Endothelial cell (in vitro differentiated cells): ENCODE data around the gene THSD7A. TPM values are rescaled to one million over a fixed set of nuclear protein-coding genes. Genes with fewer than 3 reads are reported as not detected.

ENCODE experiments used
- DNase-seq: peaks from one replicate; pipeline ENCODE4 v3.0.0; 2021; ENCODE audit warnings: low spot score
- H3K27ac Mint-ChIP-seq: one replicate; pipeline ENCODE4 v1.8.0; 2021; ENCODE audit warnings: mixed read lengths, inconsistent platforms; ENCODE audit not compliant: unreplicated experiment
- H3K27me3 Mint-ChIP-seq: one replicate; pipeline ENCODE4 v1.8.0; 2021; ENCODE audit warnings: mild to moderate bottlenecking, moderate library complexity, mixed read lengths, inconsistent platforms; ENCODE audit not compliant: unreplicated experiment
- H3K36me3 Mint-ChIP-seq: one replicate; pipeline ENCODE4 v1.8.0; 2021; ENCODE audit warnings: mild to moderate bottlenecking, low read depth, mixed read lengths, inconsistent platforms; ENCODE audit not compliant: unreplicated experiment
- H3K4me1 Mint-ChIP-seq: one replicate; pipeline ENCODE4 v1.8.0; 2021; ENCODE audit warnings: mild to moderate bottlenecking, mixed read lengths, inconsistent platforms; ENCODE audit not compliant: unreplicated experiment
- H3K4me3 Mint-ChIP-seq: one replicate; pipeline ENCODE4 v1.8.0; 2021; ENCODE audit warnings: mild to moderate bottlenecking, mixed read lengths, inconsistent platforms; ENCODE audit not compliant: unreplicated experiment
- H3K9me3 Mint-ChIP-seq: one replicate; pipeline ENCODE4 v1.8.0; 2021; ENCODE audit warnings: mixed read lengths, inconsistent platforms; ENCODE audit not compliant: unreplicated experiment
- total RNA-seq: library from RNA; stranded (reverse); fragmentation: NEBNext Ultra II Directional; extraction: Animal tissue kit (Norgen Biotek cat#: 25700); gene quantifications from one replicate; pipeline ENCODE4 v1.2.1, GENCODE V29; 2021; ENCODE audit not compliant: unreplicated experiment
- TF ChIP-seq, protein P1 (sequence below): fragments of 200-600 bp; sonication (generic); IDR thresholded peaks from one replicate; pipeline ENCODE4 v1.5.0; 2021; ENCODE audit warnings: antibody characterized with exemption; ENCODE audit not compliant: unreplicated experiment

Gene THSD7A
- total RNA-seq, 1 donor from 2014 or later = 28.7 TPM

DNA sequence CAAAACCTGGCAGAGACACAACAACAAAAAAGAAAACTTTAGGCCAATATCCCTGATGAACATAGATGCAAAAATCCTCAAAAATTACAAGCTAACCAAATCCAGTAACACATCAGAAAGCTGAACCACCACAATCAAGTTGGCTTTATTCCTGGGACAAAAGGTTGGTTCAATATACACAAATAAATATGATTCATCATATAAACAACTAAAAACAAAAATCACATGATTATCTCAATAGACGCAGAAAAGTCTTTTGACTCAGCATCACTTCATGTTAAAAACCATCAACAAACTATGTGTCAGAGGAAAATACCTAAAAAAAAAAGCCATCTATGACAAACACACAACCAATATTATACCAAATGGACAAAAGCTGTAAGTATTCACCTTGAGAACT is 283.5 kb downstream of the THSD7A start:
- Mint-ChIP-seq H3K4me1 (no peaks in the 10 kb centered on the region), H3K4me3 (no peak overlapping the region), H3K36me3 (peaks cover 4% of the 10 kb centered on the region), H3K9me3 (no peaks in the 10 kb centered on the region), H3K27ac (no peak overlapping the region), H3K27me3 (peaks cover 2% of the 10 kb centered on the region)
- TF ChIP-seq, protein P1, sequence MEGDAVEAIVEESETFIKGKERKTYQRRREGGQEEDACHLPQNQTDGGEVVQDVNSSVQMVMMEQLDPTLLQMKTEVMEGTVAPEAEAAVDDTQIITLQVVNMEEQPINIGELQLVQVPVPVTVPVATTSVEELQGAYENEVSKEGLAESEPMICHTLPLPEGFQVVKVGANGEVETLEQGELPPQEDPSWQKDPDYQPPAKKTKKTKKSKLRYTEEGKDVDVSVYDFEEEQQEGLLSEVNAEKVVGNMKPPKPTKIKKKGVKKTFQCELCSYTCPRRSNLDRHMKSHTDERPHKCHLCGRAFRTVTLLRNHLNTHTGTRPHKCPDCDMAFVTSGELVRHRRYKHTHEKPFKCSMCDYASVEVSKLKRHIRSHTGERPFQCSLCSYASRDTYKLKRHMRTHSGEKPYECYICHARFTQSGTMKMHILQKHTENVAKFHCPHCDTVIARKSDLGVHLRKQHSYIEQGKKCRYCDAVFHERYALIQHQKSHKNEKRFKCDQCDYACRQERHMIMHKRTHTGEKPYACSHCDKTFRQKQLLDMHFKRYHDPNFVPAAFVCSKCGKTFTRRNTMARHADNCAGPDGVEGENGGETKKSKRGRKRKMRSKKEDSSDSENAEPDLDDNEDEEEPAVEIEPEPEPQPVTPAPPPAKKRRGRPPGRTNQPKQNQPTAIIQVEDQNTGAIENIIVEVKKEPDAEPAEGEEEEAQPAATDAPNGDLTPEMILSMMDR = no peak
- DNase-seq = no peak

DNA sequence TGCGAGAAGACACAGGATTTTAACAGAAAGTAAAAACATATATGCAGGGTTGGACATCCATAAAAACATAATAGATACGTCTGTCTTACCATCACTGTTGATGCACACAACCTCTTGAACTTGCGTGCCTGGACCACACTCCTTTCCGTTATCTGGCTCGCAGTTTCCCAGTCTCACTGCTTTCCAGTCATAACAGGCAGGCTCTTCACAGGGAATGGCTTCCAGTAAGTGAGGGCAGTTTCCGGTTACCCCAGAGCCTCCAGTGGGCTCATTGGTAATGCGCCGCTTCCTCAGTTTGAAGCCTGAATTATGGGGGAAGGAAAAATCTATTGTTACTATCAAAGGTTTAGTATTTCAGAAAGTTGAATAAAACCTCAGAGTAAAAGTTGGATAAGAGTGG is 290.7 kb downstream of the THSD7A start:
- DNase-seq = no peak
- Mint-ChIP-seq H3K9me3 (no peaks in the 10 kb centered on the region), H3K27me3 (peaks cover 2% of the 10 kb centered on the region), H3K4me3 (no peak overlapping the region), H3K27ac (no peak overlapping the region), H3K36me3 (peaks cover 15% of the 10 kb centered on the region), H3K4me1 (no peaks in the 10 kb centered on the region)
- TF ChIP-seq, protein P1 = no peak

DNA sequence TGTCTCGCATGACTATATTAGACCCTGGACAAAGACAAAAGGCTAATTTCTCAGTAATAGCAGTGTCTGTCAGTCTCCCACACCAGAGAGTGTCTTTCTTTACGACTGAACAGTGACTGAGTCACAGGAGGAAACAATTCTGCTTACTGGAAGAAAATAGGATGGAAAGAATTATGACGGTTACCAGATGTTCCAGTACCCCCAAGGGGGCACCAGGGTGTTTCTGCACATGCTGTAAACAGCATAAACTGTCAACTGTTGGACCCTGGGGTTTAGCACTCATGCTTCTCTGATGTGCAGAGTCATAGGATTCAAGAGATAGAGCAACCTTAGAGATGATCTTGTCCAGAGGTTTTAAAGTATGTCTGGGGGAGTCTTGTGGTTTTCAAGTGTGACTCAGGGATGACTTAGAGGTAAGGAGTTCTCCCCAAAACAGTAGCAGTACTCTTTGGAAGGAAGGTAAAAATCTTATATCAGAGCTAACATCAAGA is 291.7 kb downstream of the THSD7A start:
- no peak overlapping the region for H3K4me3 Mint-ChIP-seq
- H3K27ac Mint-ChIP-seq = no peak overlapping the region
- TF ChIP-seq, protein P1 = no peak
- H3K4me1 Mint-ChIP-seq = no peaks in the 10 kb centered on the region
- H3K36me3 Mint-ChIP-seq = peaks cover 15% of the 10 kb centered on the region
- H3K27me3 Mint-ChIP-seq = no peaks in the 10 kb centered on the region
- no peak for DNase-seq
- no peaks in the 10 kb centered on the region for H3K9me3 Mint-ChIP-seq

DNA sequence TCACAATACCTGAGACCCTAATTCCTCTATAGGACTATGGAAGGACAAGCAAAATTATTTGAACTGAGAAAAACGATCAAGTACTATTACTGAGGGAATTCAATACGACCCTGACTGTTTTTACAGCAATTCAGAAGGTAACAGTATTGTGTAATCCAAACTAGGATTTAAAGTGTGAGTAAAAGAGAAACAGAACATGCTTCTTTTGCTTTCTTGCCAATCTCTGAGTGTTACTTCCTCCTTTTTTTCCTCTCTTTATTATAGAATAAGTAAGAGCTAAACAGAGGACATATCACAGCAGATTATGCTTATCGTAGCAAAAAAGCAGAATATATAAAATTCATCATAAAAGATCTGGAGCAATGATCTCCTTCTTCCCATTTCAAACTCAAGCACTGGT is 292.1 kb downstream of the THSD7A start:
- Mint-ChIP-seq H3K27me3 (no peaks in the 10 kb centered on the region), H3K4me1 (no peaks in the 10 kb centered on the region), H3K36me3 (peaks cover 15% of the 10 kb centered on the region), H3K27ac (no peak overlapping the region), H3K4me3 (no peak overlapping the region), H3K9me3 (no peaks in the 10 kb centered on the region)
- TF ChIP-seq, protein P1 = no peak
- no peak for DNase-seq

DNA sequence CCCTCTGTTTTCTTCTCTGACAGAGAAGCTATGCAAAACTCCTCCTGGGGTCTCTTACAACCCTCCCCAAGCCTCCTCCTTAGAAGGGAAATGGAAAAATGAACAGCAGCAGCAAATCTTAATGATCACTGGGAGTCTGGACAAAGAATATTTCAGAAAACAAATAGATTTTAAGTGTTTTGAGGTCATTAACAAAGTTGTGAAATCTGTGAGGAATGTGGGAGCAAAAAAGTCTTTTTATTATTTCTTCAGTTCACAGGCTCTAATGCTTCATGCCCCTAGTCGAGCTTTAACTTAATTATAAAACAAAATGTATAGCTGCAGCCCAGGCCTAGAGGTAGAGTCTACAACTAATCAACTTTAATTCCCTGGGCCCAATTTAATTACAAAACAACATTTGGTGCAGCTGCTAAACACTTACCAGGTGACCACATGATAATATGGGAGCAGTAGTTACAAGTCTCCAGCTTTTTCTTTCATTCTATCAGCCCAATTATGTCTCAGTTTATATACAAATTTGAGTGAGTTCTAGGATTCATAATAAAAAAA is 293.2 kb downstream of the THSD7A start:
- Mint-ChIP-seq H3K4me1 (peaks cover 2% of the 10 kb centered on the region), H3K9me3 (no peaks in the 10 kb centered on the region), H3K4me3 (no peak overlapping the region), H3K36me3 (peaks cover 15% of the 10 kb centered on the region), H3K27ac (no peak overlapping the region), H3K27me3 (no peaks in the 10 kb centered on the region)
- no peak for DNase-seq
- TF ChIP-seq, protein P1 = no peak
